H1 (cell line): ENCODE measurements around the gene STH. TPM values are rescaled to one million over a fixed set of nuclear protein-coding genes. Genes with fewer than 3 reads are reported as not detected.

Experiments
- ATF2 ChIP-seq: IDR thresholded peaks from 2 replicates; pipeline ENCODE4 v1.6.1; 2012; ENCODE audit warnings: low read length, inconsistent platforms
- BRCA1 ChIP-seq: IDR thresholded peaks from 2 replicates; pipeline ENCODE4 v1.6.1; 2012; ENCODE audit warnings: low read depth, low read length, improper control_type of control experiment
- CEBPB ChIP-seq: IDR thresholded peaks from 2 replicates; pipeline ENCODE4 v1.6.1; 2012; ENCODE audit warnings: low read depth, low read length
- CHD1 ChIP-seq: IDR thresholded peaks from 2 replicates; pipeline ENCODE4 v1.6.1; 2012; ENCODE audit warnings: low read depth, low read length, improper control_type of control experiment
- CHD7 ChIP-seq: fragments of 300-600 bp; sonication (generic); IDR thresholded peaks from 2 replicates; pipeline ENCODE4 v1.7.1; 2012; ENCODE audit warnings: low read length, moderate library complexity, mild to moderate bottlenecking, inconsistent platforms; ENCODE audit not compliant: insufficient replicate concordance
- CTBP2 ChIP-seq: IDR thresholded peaks from 2 replicates; pipeline ENCODE4 v1.7.0; 2011; ENCODE audit warnings: borderline replicate concordance, mild to moderate bottlenecking, moderate library complexity, mixed read lengths, low read length; ENCODE audit not compliant: insufficient read depth, insufficient read length
- FOSL1 ChIP-seq: IDR thresholded peaks from 2 replicates; pipeline ENCODE4 v1.6.1; 2011; ENCODE audit warnings: mild to moderate bottlenecking, low read depth, low read length, moderate library complexity; ENCODE audit not compliant: insufficient read depth
- GABPA ChIP-seq: IDR thresholded peaks from 2 replicates; pipeline ENCODE4 v1.6.1; 2011; ENCODE audit warnings: mild to moderate bottlenecking, low read length, moderate library complexity, borderline replicate concordance; ENCODE audit not compliant: insufficient read depth
- SIRT6 ChIP-seq: IDR thresholded peaks from one replicate; pipeline ENCODE4 v1.7.1; 2012; ENCODE audit warnings: low read length, inconsistent platforms
- TAF1 ChIP-seq: IDR thresholded peaks from 2 replicates; pipeline ENCODE4 v1.6.1; 2011; ENCODE audit warnings: mild to moderate bottlenecking, low read depth, low read length
- TBP ChIP-seq: IDR thresholded peaks from 2 replicates; pipeline ENCODE4 v1.6.1; 2011; ENCODE audit warnings: low read depth, low read length, improper control_type of control experiment
- polyA plus RNA-seq, 7 experiments: library from polyadenylated mRNA; depleted of rRNA in 3 of 7; stranded (reverse) in 5 of 7; unstranded in 2 of 7; fragments of >200 nt in 5 of 7; fragments of 200-250 nt in 2 of 7; gene quantifications; 1 replicate in 5 of 7; 2 replicates in 1 of 7; 4 replicates in 1 of 7; pipeline versions ENCODE4 v1.2.1 to v1.2.3, GENCODE V29; 2011 to 2013; ENCODE audit warnings: missing spikeins in 2 of 7, mixed read lengths in 2 of 7
- total RNA-seq: library from RNA; stranded (reverse); fragmentation: NEBNext Ultra II Directional; extraction: Animal tissue kit (Norgen Biotek cat#: 25700); gene quantifications from 2 replicates; pipeline ENCODE4 v1.2.1, GENCODE V29; 2021

STH gene
- total and polyA plus RNA-seq, 2 of the 8 experiments (the other 6 are each of a cell fraction or from before 2014, with no cell fraction given) = not detected

- no peak for TF ChIP-seq CHD7
- TF ChIP-seq CEBPB = no peak
- no peak for TF ChIP-seq CHD1
- TF ChIP-seq CTBP2 = no peak
- TF ChIP-seq BRCA1 = no peak
- TF ChIP-seq FOSL1 = no peak
- TF ChIP-seq ATF2 = no peak
- no peak for TF ChIP-seq TBP
- no peak for TF ChIP-seq SIRT6
- TF ChIP-seq GABPA = no peak
- TF ChIP-seq TAF1 = no peak
Observed at GRCh38 chr17:46043606-46044005, 44.6 kb downstream of the STH start (continued).
